ENCODE data around the gene PSMC5.
A peak's percentile ranks its signal among the peaks of the same experiment; 100 is the strongest.

PSMC5 gene

DNA sequence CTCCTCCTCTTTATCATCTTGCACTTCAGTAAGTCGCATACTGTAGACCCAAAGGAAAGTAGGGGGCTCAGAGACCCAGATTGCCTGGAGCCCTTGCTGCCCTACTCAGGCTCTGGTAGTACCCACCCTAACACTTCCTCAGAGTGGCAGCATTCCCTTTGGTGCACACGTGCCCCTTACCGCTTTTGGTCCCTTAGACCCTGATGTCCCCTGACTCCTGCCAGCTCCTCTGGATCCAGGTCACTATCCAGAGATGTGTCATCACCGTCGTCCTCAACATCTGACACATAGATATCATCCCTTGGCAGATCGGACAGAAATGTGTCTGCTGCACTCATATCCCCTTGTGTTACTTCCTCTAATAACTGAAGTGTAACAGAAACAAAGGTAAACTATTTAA is 5.4 kb upstream of the PSMC5 start:
- DNase-seq = no peak

DNA sequence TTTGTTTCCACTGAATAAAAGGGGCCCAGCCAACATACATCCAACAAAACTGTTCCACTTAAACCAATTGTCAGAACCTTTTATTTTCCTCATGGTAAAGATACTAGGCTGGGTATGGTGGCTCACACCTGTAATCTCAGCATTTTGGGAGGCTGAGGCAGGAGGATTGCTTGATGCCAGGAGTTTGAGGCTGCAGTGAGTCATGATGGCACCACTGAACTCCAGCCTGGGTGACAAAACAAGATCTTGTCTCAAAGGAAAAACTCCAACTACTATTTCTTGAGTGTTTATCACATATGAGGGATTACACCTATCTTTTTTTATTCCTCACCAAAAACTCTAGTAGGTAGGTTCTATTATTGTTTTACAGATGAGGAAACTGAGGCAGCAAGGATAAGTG is 4.7 kb upstream of the PSMC5 start:
- DNase-seq = no peak

GRCh38 chr17:63823659-63824331 is 3.4 kb upstream of the PSMC5 start:
- DNase-seq = no peak

DNA sequence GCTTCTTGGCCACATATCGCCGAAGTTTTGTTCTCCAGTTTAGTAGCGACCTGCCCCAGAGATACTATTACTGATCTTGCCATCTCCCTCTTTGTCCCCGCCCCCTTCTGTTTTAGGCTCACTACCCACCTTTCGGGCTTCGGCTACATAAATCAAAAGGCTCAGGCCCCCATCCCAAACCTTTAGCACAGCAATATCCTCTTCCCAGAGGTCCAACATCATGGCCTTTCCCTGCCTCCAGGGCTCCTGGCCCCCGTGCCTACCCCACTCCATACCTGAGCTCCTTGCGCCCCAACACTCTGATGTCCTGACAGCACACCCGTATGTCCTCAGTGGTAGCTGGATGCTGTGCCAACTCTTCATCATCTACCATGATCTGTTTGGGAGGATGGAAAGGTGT is 2.9 kb upstream of the PSMC5 start:
- DNase-seq = no peak

GRCh38 chr17:63826468-63827001 is 696 bp upstream of the PSMC5 start:
- no peak for DNase-seq

DNA sequence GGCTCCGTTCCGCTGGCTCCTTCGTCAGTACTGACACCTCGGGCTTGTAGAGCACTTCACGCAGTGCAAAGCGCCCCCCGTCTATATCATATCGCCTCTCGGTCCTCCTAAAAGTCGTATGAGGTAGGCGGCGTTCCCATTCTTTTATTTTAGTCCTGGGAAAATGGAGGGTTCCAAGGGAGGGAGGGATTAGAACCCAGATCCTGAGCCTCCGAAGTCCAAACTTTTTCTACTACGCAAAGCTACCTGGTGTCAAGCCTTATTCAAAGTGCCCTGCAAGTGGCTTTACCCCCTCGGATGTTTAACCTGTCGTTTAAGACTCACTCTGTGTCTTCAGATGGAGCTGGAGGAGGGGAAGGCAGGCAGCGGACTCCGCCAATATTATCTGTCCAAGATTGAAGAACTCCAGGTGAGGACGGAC is 580 bp downstream of the PSMC5 start:
- no peak for DNase-seq

DNA sequence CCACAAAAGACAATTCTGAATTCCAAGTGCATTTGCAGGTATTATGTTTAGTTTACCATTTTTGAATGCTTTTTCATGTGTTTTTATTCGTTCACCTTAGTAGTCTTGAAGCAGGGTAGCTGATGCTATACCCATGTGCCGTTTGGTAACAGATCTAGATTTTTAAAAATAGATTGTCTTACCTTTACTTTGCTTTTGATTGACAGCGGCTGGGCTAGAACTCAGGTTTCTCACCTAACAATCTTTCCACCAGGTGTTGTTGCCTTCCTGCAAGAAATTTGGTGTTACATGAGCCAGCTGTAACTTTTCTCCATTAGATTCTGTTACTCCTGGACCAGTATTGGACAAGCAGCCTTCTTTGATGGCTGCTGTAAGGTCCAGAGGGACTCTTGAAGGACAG is 1.7 kb downstream of the PSMC5 start:
- DNase-seq = no peak

DNA sequence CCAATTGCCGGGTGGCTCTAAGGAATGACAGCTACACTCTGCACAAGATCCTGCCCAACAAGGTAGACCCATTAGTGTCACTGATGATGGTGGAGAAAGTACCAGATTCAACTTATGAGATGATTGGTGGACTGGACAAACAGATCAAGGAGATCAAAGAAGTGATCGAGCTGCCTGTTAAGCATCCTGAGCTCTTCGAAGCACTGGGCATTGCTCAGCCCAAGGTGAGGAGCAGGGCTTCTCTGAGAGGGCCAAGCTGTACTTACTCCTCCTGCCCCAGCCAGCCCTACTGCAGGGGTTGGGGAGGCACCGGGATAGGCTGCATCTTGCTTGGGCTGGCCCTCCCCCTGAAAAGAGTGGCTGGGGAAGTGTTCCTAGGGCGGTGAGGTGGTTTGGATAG is 3.0 kb downstream of the PSMC5 start:
- no peak for DNase-seq

GRCh38 chr17:63830904-63831491 is 3.8 kb downstream of the PSMC5 start:
- DNase-seq = no peak

DNA sequence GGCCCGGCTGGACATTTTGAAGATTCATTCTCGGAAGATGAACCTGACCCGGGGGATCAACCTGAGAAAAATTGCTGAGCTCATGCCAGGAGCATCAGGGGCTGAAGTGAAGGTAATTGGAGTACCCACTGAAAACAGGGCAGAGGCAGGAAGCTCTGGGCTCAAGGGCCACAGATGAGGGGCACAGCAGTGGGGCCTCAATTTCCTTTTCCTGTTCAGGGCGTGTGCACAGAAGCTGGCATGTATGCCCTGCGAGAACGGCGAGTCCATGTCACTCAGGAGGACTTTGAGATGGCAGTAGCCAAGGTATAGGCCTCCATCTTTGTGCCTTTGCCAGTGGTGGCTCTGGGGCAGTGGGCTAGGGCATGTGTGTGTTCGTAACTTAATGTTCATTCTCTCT is 4.3 kb downstream of the PSMC5 start:
- DNase-seq = no peak

GRCh38 chr17:63832014-63832413 is 4.8 kb downstream of the PSMC5 start:
- DNase-seq = no peak

DNA sequence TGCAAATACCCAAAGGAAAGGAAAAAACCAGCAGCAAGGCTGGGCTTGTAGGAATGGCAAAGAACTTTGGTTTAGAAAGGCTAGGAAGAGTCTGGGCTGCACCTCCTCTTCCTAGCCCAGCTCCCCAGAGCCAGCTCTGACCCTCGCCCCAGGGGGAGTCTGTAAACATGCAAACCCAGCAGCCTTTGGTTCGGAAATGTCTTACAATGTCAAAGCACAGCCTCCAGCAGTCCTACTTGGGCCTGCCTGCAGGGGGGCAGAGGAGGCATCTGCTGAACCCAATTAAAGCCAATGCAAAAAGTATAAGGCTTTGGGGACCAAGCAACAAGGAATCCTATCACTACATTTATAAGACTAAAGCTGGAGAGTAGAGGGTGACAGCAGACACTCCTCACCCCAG is 5.2 kb downstream of the PSMC5 start:
- DNase-seq = no peak

DNA sequence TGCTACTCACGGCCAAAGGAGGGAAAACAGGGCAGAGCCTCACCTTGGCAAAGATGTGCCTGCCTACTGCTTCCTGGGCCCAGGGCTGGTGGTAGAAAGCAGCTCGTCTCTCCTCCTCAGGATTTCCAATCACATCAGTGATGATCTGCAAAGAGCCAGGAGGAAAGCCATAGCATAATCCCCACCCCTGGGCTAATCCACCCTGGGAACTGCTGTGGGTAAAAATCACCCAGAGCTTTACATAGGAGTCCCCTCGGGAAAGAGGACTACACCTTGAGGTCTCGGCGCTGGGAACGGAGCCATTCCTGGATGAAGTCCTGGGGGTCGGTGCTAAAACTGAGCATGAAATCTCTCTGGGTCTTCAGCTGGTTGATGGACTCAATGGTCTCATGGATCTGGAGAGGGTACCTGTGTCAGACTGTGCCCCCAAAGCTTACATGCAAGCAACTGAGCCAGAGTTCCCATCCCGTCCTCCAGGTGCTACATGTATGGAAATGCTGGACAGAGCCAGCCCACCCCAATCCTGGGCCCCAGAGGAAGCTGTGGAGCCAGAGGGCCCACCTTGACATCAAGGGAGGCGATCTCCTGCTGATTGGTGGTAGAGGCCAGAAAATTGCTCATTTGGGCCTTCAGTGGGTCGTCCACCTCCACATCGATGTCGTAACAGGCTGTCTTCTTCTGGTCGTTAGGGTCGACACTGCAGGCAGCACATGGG is 6.0 kb downstream of the PSMC5 start:
- no peak for DNase-seq

DNA sequence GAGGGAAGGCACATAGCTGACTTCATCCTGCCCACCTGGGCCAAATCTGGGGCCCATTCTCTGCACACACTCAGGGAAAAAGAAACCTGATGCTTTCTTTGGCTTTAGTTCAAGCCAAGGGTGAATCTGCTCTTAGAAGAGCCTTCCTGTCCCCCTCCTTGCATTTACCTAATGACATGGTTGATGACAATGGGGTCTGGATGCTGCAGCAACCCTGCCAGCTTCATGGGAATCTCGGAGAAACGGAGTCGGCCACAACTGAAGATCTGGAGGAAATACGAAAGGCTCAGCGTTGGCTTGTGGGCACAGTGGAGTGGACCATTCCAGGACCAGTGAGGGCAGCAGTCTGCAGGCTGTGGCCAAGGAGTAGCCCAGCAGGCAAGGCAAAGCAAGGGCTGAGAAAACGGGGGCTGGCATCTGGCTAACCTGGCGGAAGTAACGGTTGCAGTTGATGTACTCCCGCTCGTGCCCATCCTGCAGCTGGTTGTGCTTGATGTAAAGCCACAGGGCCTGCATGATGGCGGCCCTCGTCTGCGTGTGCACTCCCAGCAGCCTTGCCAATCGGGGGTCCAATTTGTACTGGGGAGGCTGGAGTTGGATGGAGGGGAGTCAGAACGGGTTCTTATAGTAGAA is 6.6 kb downstream of the PSMC5 start:
- DNase-seq = no peak

DNA sequence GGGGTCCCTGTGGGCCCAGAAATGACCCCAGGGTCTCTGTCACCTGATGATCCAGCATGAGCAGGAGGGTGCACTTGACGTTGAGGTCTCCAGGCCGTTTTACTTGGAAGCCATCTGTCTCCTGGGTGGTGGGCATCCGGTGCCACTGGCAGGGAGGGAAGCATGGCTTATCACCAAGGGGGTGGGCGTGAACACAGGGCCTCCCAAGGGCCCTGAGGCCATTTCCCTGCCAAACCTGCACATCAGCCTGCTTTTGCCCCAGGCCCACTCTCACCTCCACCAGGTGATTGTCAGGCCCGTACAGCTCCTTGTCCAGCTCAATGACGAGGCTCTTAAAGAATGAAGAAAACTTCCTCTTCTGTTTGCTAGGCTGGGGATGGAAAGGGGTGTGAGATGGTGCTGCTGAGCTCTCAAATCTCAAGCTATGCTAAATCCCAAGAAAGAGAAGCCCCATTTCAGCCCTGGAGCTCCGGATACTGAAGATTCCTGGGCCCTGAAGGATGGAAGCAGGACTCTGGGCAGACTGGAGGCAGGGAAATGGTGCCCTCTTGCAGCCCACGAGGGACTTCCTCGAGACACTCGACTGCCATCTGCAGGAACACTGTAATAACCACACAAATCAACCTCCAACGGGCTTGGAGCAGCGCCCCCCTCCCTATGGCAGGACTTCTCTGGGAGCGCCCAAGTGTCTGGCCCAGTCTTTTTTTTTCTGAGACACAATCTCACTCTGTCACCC is 7.4 kb downstream of the PSMC5 start:
- DNase-seq = peak; percentile 49

DNA sequence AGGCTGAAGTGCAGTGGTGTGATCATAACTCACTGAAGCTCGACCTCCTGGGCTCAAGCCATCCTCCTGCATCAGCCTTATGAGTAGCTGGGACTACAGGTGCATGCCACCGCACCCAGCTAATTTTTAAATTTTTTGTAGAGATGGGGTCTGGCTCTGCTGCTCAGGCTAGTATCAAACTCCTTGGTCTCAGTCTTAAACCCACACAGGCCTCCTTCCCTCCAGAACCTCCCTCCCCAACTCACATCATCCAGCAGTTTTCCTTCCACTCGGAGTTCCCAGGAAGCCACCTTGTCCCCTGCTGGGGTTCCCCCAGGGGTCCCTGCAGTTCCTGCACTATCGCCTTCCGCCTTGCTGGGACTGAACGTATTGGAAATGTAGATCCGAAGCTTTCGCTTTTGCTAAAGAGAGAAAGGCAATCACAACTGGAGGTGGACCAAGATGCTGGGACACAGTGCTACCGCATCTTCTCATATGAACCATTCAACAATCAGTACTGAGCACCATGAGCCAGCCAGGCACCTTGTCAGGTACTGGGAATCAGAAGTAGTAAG is 8.0 kb downstream of the PSMC5 start:
- DNase-seq = no peak

- DNase-seq = no peak
Measured at GRCh38 chr17:63836811-63837210, 9.6 kb downstream of the PSMC5 start.

- no peak for DNase-seq
Measured at GRCh38 chr17:63837480-63837879, 10.2 kb downstream of the PSMC5 start.

GRCh38 chr17:63837962-63838600 is 10.8 kb downstream of the PSMC5 start:
- no peak for DNase-seq

GRCh38 chr17:63838631-63839171 is 11.5 kb downstream of the PSMC5 start:
- no peak for DNase-seq

GRCh38 chr17:63840591-63841349 is 13.5 kb downstream of the PSMC5 start:
- DNase-seq = no peak
